Right ventricle myocardium inferior (tissue), 1 donor: Measurements from ENCODE around the gene MID1IP1. TPM values are rescaled to one million over a fixed set of nuclear protein-coding genes. Genes with fewer than 3 reads are reported as not detected.

ENCODE experiments used
- ATAC-seq: fragments of 200-7000 bp; cut with Tn5 transposase; one replicate; pipeline ENCODE4 v1.9.1; 2020; ENCODE audit warnings: mild to moderate bottlenecking, moderate library complexity
- DNase-seq: peaks from one replicate; pipeline ENCODE4 v3.0.0; 2021; ENCODE audit errors: missing footprints
- intact Hi-C: fragments of 100-400 bp; cut with DNase I; formaldehyde crosslinking; loops from one replicate; pipeline ENCODE4 v1.11.0; 2022
- total RNA-seq: library from RNA; stranded (reverse); fragmentation: NEBNext Ultra II Directional; extraction: Animal tissue kit (Norgen Biotek cat#: 25700); gene quantifications from one replicate; pipeline ENCODE4 v1.2.1, GENCODE V29; 2021
- donor health status: DM: no; HTN: yes; CAD: no; lungs with severe emphysema.

Gene MID1IP1
- total RNA-seq, 1 donor from 2014 or later = 54.2 TPM

DNA sequence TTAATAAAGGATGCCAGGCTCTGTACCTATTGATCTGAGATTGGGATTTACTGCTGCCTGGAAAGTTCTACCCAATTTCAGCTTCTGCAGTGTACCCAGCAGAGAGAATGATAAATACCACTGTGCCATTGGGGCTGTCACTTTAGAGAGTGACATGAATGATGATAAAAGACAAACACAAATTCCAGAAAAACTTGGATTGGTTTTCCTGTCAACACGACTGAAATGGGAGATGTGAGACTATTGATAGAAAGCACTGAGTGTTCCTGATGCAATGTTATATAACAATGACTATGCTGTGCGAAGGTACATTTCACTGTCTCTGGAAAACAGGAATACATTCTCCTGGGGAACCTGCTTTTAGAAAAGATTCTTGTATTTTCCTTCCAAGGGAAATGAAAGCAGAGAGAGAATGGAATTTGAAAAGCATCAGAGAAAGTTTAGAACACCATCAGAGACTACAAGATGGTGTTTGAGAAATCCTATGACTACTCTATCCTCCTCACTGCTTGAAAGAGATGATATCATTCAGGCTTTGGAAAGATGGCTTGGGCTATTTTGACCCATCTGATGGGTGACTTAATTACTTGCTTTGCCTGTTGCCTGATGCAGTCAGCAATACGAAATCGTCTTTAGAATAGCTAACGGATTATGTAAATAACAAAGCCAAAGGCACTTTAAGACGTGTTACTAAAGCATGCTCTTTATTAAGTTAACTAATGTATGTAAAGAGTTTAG is 49.7 kb downstream of the MID1IP1 start:
- DNase-seq (no peak), ATAC-seq (peak; percentile 71)
- intact Hi-C loops = loop anchor here (2.0 kb wide), 1 partner anchor 46 kb away; no protein-coding TSS in a partner anchor

DNA sequence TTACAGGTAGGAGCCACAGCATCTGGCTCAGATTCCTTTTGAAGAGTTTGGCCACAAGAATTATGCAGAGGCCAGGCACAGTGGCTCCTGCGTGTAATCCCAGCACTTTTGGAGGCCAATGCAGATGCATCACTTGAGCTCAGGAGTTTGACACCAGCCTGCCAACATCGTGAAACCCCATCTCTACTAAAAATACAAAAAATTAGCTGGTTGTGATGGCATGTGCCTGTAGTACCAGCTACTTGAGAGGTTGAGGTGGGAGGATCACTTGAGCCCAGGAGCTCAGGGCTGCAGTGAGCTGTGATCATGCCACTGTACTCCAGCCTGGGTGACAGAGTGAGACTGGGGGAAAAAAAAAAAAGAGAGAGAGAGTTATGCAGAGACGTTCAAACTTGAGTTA is 53.0 kb downstream of the MID1IP1 start:
- intact Hi-C loops = no loop called here
- ATAC-seq (no peak), DNase-seq (no peak)

Other genes starting within 250 kb of the MID1IP1 start
- gene TSPAN7, start 239.9 kb upstream of the MID1IP1 start, total RNA-seq = 26.5 TPM